ENCODE data around the gene PDLIM7.

The PDLIM7 gene

GRCh38 chr5:177516601-177517568 is 19.5 kb upstream of the PDLIM7 start, which contains the start of gene DDX41:
TSS of gene DDX41 (minus strand) at chr5:177516961. CDS start at chr5:177516945, 16 bp downstream.
- POLR2A ChIA-PET = interaction anchor here (0.6 kb wide), 1 partner anchor 19 kb away, joined by 3 read pairs; no protein-coding TSS in a partner anchor
- H3K9me3 ChIP-seq (ENCODE audit: control extremely low read depth in 1 of 5, control insufficient read depth in 4 of 5, insufficient read depth in 2 of 5, low read depth in 1 of 5, low read length in 4 of 5) = no peaks in the 10 kb centered on the region
- peaks cover under 1 to 69% (median 55%) of the 10 kb centered on the region in 4 experiments for H3K36me3 ChIP-seq (ENCODE audit: control insufficient read depth in 4 of 4, insufficient read depth in 4 of 4, low read length in 3 of 4)
- H3K4me1 ChIP-seq (ENCODE audit: control extremely low read depth in 1 of 4, control insufficient read depth in 4 of 4, insufficient read depth in 4 of 4, low read length in 3 of 4) = peaks cover 7 to 36% (median 30%) of the 10 kb centered on the region in 4 experiments
- no peaks in the 10 kb centered on the region for H3K27me3 ChIP-seq (replicated peaks in 2 of 5; ENCODE audit: control insufficient read depth in 4 of 5, insufficient read depth in 5 of 5, low read length in 4 of 5)
- peak within 1 kb of the TSS; percentile 61 to 83 for H3K27ac ChIP-seq (ENCODE audit: insufficient read depth in 1 of 2, low read depth in 1 of 2, low read length in 2 of 2, poor library complexity in 1 of 2, severe bottlenecking in 2 of 2)
- under 1% methylated on average over 94 of the region's 96 CpGs for WGBS (ENCODE audit: insufficient coverage)
- H3K4me3 ChIP-seq (ENCODE audit: control insufficient read depth in 1 of 7, extremely low read depth in 1 of 7, insufficient read depth in 4 of 7, low read depth in 2 of 7, low read length in 6 of 7) = peak within 1 kb of the TSS; percentile 83 to 99 (median 93)
- peak; percentile 98 to 99 (median 99) for DNase-seq
- CTCF ChIA-PET = interaction anchor here (0.8 to 1.8 kb wide), 7 partner anchors 9 to 127 kb away, joined by 3 to 9 read pairs (median 4); no protein-coding TSS in a partner anchor

- Histone ChIP-seq H3K9me3 (ENCODE audit: control extremely low read depth in 1 of 5, control insufficient read depth in 4 of 5, insufficient read depth in 2 of 5, low read depth in 1 of 5, low read length in 4 of 5) (no peaks in the 10 kb centered on the region), H3K27me3 (replicated peaks in 2 of 5; ENCODE audit: control insufficient read depth in 4 of 5, insufficient read depth in 5 of 5, low read length in 4 of 5) (no peaks in the 10 kb centered on the region), H3K36me3 (ENCODE audit: control insufficient read depth in 4 of 4, insufficient read depth in 4 of 4, low read length in 3 of 4) (peaks cover 0 to 68% (median 55%) of the 10 kb centered on the region in 4 experiments), H3K4me1 (ENCODE audit: control extremely low read depth in 1 of 4, control insufficient read depth in 4 of 4, insufficient read depth in 4 of 4, low read length in 3 of 4) (peaks cover 10 to 44% (median 36%) of the 10 kb centered on the region in 4 experiments), H3K4me3 (ENCODE audit: control insufficient read depth in 1 of 7, extremely low read depth in 1 of 7, insufficient read depth in 4 of 7, low read depth in 2 of 7, low read length in 6 of 7) (peak overlapping the region in 6 of 7 experiments; percentile 83 to 99 (median 94)), H3K27ac (ENCODE audit: insufficient read depth in 1 of 2, low read depth in 1 of 2, low read length in 2 of 2, poor library complexity in 1 of 2, severe bottlenecking in 2 of 2) (peak overlapping the region in 1 of 2 experiments; percentile 83)
- peak in 2 of 3 donors; percentile 18 to 26 for DNase-seq
- POLR2A ChIA-PET = no interaction called here
- CTCF ChIA-PET = interaction anchor here (0.8 to 1.8 kb wide), 8 partner anchors 9 to 126 kb away, joined by 3 to 9 read pairs (median 4); no protein-coding TSS in a partner anchor
- 72% methylated on average over 6 of the region's 7 CpGs for WGBS (ENCODE audit: insufficient coverage)
These were observed 18.2 kb upstream of the PDLIM7 start for GRCh38 chr5:177515580-177515979.

GRCh38 chr5:177514541-177514940 is 17.1 kb upstream of the PDLIM7 start:
- H3K27ac ChIP-seq (ENCODE audit: insufficient read depth in 1 of 2, low read depth in 1 of 2, low read length in 2 of 2, poor library complexity in 1 of 2, severe bottlenecking in 2 of 2) = no peak overlapping the region
- ChIA-PET CTCF (interaction anchor here (1.1 to 1.6 kb wide), 4 partner anchors 11 to 132 kb away, joined by 3 to 6 read pairs (median 3); no protein-coding TSS in a partner anchor), POLR2A (no interaction called here)
- H3K9me3 ChIP-seq (ENCODE audit: control extremely low read depth in 1 of 5, control insufficient read depth in 4 of 5, insufficient read depth in 2 of 5, low read depth in 1 of 5, low read length in 4 of 5) = no peaks in the 10 kb centered on the region
- peaks cover 0 to 58% (median 50%) of the 10 kb centered on the region in 4 experiments for H3K36me3 ChIP-seq (ENCODE audit: control insufficient read depth in 4 of 4, insufficient read depth in 4 of 4, low read length in 3 of 4)
- WGBS (ENCODE audit: insufficient coverage) = 95% methylated on average over 11 of the region's 11 CpGs
- H3K4me1 ChIP-seq (ENCODE audit: control extremely low read depth in 1 of 4, control insufficient read depth in 4 of 4, insufficient read depth in 4 of 4, low read length in 3 of 4) = peaks cover 10 to 47% (median 44%) of the 10 kb centered on the region in 4 experiments
- no peak for DNase-seq
- no peak overlapping the region for H3K4me3 ChIP-seq (ENCODE audit: control insufficient read depth in 1 of 7, extremely low read depth in 1 of 7, insufficient read depth in 4 of 7, low read depth in 2 of 7, low read length in 6 of 7)
- H3K27me3 ChIP-seq (replicated peaks in 2 of 5; ENCODE audit: control insufficient read depth in 4 of 5, insufficient read depth in 5 of 5, low read length in 4 of 5) = no peaks in the 10 kb centered on the region

- Histone ChIP-seq H3K27me3 (replicated peaks in 2 of 5; ENCODE audit: control insufficient read depth in 4 of 5, insufficient read depth in 5 of 5, low read length in 4 of 5) (no peaks in the 10 kb centered on the region), H3K4me1 (ENCODE audit: control extremely low read depth in 1 of 4, control insufficient read depth in 4 of 4, insufficient read depth in 4 of 4, low read length in 3 of 4) (peaks cover 10 to 54% (median 48%) of the 10 kb centered on the region in 4 experiments), H3K27ac (ENCODE audit: insufficient read depth in 1 of 2, low read depth in 1 of 2, low read length in 2 of 2, poor library complexity in 1 of 2, severe bottlenecking in 2 of 2) (no peak overlapping the region), H3K9me3 (ENCODE audit: control extremely low read depth in 1 of 5, control insufficient read depth in 4 of 5, insufficient read depth in 2 of 5, low read depth in 1 of 5, low read length in 4 of 5) (no peaks in the 10 kb centered on the region), H3K4me3 (ENCODE audit: control insufficient read depth in 1 of 7, extremely low read depth in 1 of 7, insufficient read depth in 4 of 7, low read depth in 2 of 7, low read length in 6 of 7) (no peak overlapping the region), H3K36me3 (ENCODE audit: control insufficient read depth in 4 of 4, insufficient read depth in 4 of 4, low read length in 3 of 4) (peaks cover 0 to 53% (median 47%) of the 10 kb centered on the region in 4 experiments)
- ChIA-PET CTCF (interaction anchor here (1.2 to 1.6 kb wide), 2 partner anchors 33 to 131 kb away, joined by 3 read pairs; no protein-coding TSS in a partner anchor), POLR2A (no interaction called here)
- no peak for DNase-seq
- over 99% methylated on average over 15 of the region's 15 CpGs for WGBS (ENCODE audit: insufficient coverage)
These were observed 16.1 kb upstream of the PDLIM7 start for GRCh38 chr5:177513500-177513899.

- 91% methylated on average over 12 of the region's 16 CpGs for WGBS (ENCODE audit: insufficient coverage)
- Histone ChIP-seq H3K27ac (ENCODE audit: insufficient read depth in 1 of 2, low read depth in 1 of 2, low read length in 2 of 2, poor library complexity in 1 of 2, severe bottlenecking in 2 of 2) (no peak overlapping the region), H3K9me3 (ENCODE audit: control extremely low read depth in 1 of 5, control insufficient read depth in 4 of 5, insufficient read depth in 2 of 5, low read depth in 1 of 5, low read length in 4 of 5) (no peaks in the 10 kb centered on the region), H3K27me3 (replicated peaks in 2 of 5; ENCODE audit: control insufficient read depth in 4 of 5, insufficient read depth in 5 of 5, low read length in 4 of 5) (no peaks in the 10 kb centered on the region), H3K36me3 (ENCODE audit: control insufficient read depth in 4 of 4, insufficient read depth in 4 of 4, low read length in 3 of 4) (peaks cover 0 to 53% (median 47%) of the 10 kb centered on the region in 4 experiments), H3K4me1 (ENCODE audit: control extremely low read depth in 1 of 4, control insufficient read depth in 4 of 4, insufficient read depth in 4 of 4, low read length in 3 of 4) (peaks cover 10 to 60% (median 54%) of the 10 kb centered on the region in 4 experiments), H3K4me3 (ENCODE audit: control insufficient read depth in 1 of 7, extremely low read depth in 1 of 7, insufficient read depth in 4 of 7, low read depth in 2 of 7, low read length in 6 of 7) (no peak overlapping the region)
- POLR2A ChIA-PET = no interaction called here
- CTCF ChIA-PET = no interaction called here
- no peak for DNase-seq
These were observed 15.5 kb upstream of the PDLIM7 start for GRCh38 chr5:177512736-177513380.

GRCh38 chr5:177511796-177512675 is 14.6 kb upstream of the PDLIM7 start:
- 97% methylated on average over 29 of the region's 34 CpGs for WGBS (ENCODE audit: insufficient coverage)
- CTCF ChIA-PET = interaction anchor here (1.8 to 12.3 kb wide), 2 partner anchors 9 to 18 kb away, joined by 4 to 206 read pairs; partner anchors contain the start of gene PDLIM7
- H3K36me3 ChIP-seq (ENCODE audit: control insufficient read depth in 4 of 4, insufficient read depth in 4 of 4, low read length in 3 of 4) = peaks cover 0 to 58% (median 48%) of the 10 kb centered on the region in 4 experiments

More at GRCh38 chr5:177511796-177512675, 14.6 kb upstream of the PDLIM7 start:
- H3K4me3 ChIP-seq (ENCODE audit: control insufficient read depth in 1 of 7, extremely low read depth in 1 of 7, insufficient read depth in 4 of 7, low read depth in 2 of 7, low read length in 6 of 7) = no peak overlapping the region
- no peak for DNase-seq
- H3K27ac ChIP-seq (ENCODE audit: insufficient read depth in 1 of 2, low read depth in 1 of 2, low read length in 2 of 2, poor library complexity in 1 of 2, severe bottlenecking in 2 of 2) = no peak overlapping the region
- no peaks in the 10 kb centered on the region for H3K27me3 ChIP-seq (replicated peaks in 2 of 5; ENCODE audit: control insufficient read depth in 4 of 5, insufficient read depth in 5 of 5, low read length in 4 of 5)
- peaks cover 10 to 63% (median 59%) of the 10 kb centered on the region in 4 experiments for H3K4me1 ChIP-seq (ENCODE audit: control extremely low read depth in 1 of 4, control insufficient read depth in 4 of 4, insufficient read depth in 4 of 4, low read length in 3 of 4)
- H3K9me3 ChIP-seq (ENCODE audit: control extremely low read depth in 1 of 5, control insufficient read depth in 4 of 5, insufficient read depth in 2 of 5, low read depth in 1 of 5, low read length in 4 of 5) = no peaks in the 10 kb centered on the region
- POLR2A ChIA-PET = interaction anchor here (0.6 kb wide), 1 partner anchor 34 kb away, joined by 3 read pairs; no protein-coding TSS in a partner anchor

Measured in common myeloid progenitor, CD34-positive (primary cell).